WI38 (cell line): Measurements from ENCODE around the gene NOG.

Experiments used
- H3K4me3 ChIP-seq: 2 replicates; pipeline ENCODE4 v1.5.1; 2011; ENCODE audit warnings: low read depth, mild to moderate bottlenecking, control low read depth, low read length
- TF ChIP-seq, protein P1 (sequence below): IDR thresholded peaks from 2 replicates; pipeline ENCODE4 v1.5.1; 2012; ENCODE audit warnings: low read depth, mild to moderate bottlenecking, control low read depth, low read length

Gene NOG

GRCh38 chr17:56592487-56593085, 913 bp upstream of the NOG start:
- H3K4me3 ChIP-seq = peak overlapping the region; percentile 77
- TF ChIP-seq, protein P1, sequence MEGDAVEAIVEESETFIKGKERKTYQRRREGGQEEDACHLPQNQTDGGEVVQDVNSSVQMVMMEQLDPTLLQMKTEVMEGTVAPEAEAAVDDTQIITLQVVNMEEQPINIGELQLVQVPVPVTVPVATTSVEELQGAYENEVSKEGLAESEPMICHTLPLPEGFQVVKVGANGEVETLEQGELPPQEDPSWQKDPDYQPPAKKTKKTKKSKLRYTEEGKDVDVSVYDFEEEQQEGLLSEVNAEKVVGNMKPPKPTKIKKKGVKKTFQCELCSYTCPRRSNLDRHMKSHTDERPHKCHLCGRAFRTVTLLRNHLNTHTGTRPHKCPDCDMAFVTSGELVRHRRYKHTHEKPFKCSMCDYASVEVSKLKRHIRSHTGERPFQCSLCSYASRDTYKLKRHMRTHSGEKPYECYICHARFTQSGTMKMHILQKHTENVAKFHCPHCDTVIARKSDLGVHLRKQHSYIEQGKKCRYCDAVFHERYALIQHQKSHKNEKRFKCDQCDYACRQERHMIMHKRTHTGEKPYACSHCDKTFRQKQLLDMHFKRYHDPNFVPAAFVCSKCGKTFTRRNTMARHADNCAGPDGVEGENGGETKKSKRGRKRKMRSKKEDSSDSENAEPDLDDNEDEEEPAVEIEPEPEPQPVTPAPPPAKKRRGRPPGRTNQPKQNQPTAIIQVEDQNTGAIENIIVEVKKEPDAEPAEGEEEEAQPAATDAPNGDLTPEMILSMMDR = peak; percentile 41

- TF ChIP-seq, protein P1 = no peak
Observed at GRCh38 chr17:56593086-56593645, 333 bp upstream of the NOG start.

DNA sequence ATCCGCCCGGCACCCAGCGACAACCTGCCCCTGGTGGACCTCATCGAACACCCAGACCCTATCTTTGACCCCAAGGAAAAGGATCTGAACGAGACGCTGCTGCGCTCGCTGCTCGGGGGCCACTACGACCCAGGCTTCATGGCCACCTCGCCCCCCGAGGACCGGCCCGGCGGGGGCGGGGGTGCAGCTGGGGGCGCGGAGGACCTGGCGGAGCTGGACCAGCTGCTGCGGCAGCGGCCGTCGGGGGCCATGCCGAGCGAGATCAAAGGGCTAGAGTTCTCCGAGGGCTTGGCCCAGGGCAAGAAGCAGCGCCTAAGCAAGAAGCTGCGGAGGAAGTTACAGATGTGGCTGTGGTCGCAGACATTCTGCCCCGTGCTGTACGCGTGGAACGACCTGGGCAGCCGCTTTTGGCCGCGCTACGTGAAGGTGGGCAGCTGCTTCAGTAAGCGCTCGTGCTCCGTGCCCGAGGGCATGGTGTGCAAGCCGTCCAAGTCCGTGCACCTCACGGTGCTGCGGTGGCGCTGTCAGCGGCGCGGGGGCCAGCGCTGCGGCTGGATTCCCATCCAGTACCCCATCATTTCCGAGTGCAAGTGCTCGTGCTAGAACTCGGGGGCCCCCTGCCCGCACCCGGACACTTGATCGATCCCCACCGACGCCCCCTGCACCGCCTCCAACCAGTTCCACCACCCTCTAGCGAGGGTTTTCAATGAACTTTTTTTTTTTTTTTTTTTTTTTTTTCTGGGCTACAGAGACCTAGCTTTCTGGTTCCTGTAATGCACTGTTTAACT, 1.0 kb downstream of the NOG start:
- TF ChIP-seq, protein P1 = no peak
- peak overlapping the region; percentile 77 for H3K4me3 ChIP-seq

More at GRCh38 chr17:56593086-56593645, 333 bp upstream of the NOG start:
- peak overlapping the region; percentile 77 for H3K4me3 ChIP-seq

DNA sequence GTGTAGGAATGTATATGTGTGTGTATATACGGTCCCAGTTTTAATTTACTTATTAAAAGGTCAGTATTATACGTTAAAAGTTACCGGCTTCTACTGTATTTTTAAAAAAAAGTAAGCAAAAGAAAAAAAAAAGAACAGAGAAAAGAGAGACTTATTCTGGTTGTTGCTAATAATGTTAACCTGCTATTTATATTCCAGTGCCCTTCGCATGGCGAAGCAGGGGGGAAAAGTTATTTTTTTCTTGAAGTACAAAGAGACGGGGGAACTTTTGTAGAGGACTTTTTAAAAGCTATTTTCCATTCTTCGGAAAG, 1.6 kb downstream of the NOG start:
- peak overlapping the region; percentile 77 for H3K4me3 ChIP-seq
- TF ChIP-seq, protein P1 = no peak

DNA sequence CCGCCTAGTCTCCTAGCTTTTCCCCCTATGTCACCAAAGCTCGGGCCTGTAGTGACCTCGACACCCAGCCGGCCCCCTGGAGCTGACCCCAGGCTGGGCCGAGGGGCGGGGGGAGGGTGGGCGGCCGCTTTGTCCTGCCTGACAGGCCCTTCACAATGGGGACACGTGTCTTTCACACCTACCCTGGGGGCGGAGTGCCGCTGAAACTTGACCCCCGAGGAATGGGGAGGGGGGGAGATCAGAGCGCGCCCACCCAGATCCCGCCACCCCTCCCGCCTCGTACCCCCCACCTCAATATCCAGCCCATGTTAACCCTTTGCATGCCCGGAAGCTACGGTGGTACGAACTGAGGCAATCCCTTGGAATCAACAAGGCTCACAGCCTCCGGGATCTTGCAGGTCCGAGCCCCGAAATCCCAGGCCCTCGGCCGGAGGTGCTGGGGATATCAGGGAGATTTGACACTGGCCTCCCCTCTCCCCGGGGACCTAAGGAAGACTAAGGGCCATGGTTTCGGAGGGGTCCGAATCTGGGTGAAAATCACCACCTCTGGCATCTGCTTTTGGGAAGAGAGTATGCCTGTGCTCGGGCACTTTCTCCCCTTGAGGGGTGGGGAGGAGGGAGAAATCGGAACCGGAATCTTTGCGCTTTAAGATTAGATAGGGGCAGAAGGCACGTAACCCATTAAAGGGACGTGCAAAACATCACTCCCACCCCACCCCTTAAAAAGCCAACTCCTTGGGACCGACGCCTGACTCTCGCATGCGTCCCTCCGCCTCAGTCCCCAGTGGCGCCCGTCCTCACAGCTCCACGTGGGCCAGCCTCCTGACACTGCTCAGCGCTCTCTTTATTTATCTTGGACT, 2.6 kb downstream of the NOG start:
- peak overlapping the region; percentile 77 for H3K4me3 ChIP-seq
- TF ChIP-seq, protein P1 = no peak

DNA sequence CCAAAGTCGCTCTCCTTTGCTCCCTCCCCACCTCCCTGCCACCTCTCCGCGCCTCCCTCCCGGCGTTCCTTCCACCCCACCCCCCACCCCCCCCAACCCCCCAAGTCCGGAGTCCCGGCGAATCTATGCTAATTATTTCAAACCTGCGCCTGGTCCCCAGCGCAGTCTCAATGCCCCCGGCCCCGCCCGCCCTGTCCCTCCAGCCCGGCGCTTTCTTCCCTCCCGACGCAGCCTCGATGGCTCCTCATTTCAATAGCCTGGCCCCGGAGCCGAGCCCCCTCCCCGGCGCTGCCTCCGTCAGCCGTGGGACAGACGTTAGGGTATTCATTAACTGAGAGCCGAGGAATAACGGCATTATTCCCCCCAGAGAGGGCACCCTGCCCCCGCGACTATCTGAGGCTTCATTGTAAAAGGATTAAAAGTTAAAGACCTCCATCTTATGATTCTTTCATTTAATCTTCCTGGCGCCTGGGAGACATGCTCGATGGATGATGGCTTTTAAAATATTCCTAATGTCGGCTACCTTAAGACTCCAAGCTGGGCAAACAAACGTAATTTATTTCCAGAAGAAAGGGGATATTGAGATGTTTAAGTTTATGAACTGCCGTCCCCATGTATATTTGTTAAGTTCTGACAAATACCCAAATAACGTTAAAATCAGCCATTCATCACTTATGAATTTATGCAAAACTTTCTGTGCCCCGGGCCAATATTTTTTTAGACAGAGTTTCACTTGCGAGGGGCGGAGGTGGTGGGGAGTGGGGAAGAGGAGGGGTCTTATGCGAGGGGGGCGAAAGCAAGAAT, 3.4 kb downstream of the NOG start:
- peak overlapping the region; percentile 77 for H3K4me3 ChIP-seq

More for the DNA sequence above, 3.4 kb downstream of the NOG start:
- TF ChIP-seq, protein P1 = no peak
